Measurements from ENCODE around the gene NUDC.

Gene NUDC

GRCh38 chr1:26941311-26941710 is 19.8 kb downstream of the NUDC start (continued):
- TF ChIP-seq ZFP3 (CRISPR knock-in tag; IDR thresholded peaks at IDR 0.05) (no peak), ZNF8 (CRISPR knock-in tag; IDR thresholded peaks at IDR 0.05) (no peak), CSDC2 (CRISPR knock-in tag; IDR thresholded peaks at IDR 0.05) (no peak), CREB5 (CRISPR knock-in tag; IDR thresholded peaks at IDR 0.05; ENCODE audit: low read depth) (no peak), ISL1 (CRISPR knock-in tag; IDR thresholded peaks at IDR 0.05) (no peak), PPARA (CRISPR knock-in tag; IDR thresholded peaks at IDR 0.05; ENCODE audit: borderline replicate concordance) (no peak), GLIS3 (CRISPR knock-in tag; IDR thresholded peaks at IDR 0.05) (no peak)

- ATAC-seq: no peak
- TF ChIP-seq TOX (CRISPR knock-in tag; IDR thresholded peaks at IDR 0.05; ENCODE audit: borderline replicate concordance) (no peak), POU6F1 (CRISPR knock-in tag; IDR thresholded peaks at IDR 0.05; ENCODE audit: borderline replicate concordance, low read depth) (no peak), ZFP3 (CRISPR knock-in tag; IDR thresholded peaks at IDR 0.05) (no peak), ISL1 (CRISPR knock-in tag; IDR thresholded peaks at IDR 0.05) (no peak), PPARA (CRISPR knock-in tag; IDR thresholded peaks at IDR 0.05; ENCODE audit: borderline replicate concordance) (no peak), ESRRG (CRISPR knock-in tag; IDR thresholded peaks at IDR 0.05) (no peak), ZFP30 (CRISPR knock-in tag; IDR thresholded peaks at IDR 0.05) (no peak), CSRNP3 (CRISPR knock-in tag; IDR thresholded peaks at IDR 0.05) (no peak), OSR1 (CRISPR knock-in tag; IDR thresholded peaks at IDR 0.05) (no peak), ZC3H10 (CRISPR knock-in tag; IDR thresholded peaks at IDR 0.05) (no peak), ZNF565 (CRISPR knock-in tag; conservative IDR thresholded peaks at IDR 0.05; ENCODE audit: low read depth) (no peak), CSDC2 (CRISPR knock-in tag; IDR thresholded peaks at IDR 0.05) (no peak), CREB5 (CRISPR knock-in tag; IDR thresholded peaks at IDR 0.05; ENCODE audit: low read depth) (no peak)
These were observed 21.1 kb downstream of the NUDC start for GRCh38 chr1:26942656-26943055.

DNA sequence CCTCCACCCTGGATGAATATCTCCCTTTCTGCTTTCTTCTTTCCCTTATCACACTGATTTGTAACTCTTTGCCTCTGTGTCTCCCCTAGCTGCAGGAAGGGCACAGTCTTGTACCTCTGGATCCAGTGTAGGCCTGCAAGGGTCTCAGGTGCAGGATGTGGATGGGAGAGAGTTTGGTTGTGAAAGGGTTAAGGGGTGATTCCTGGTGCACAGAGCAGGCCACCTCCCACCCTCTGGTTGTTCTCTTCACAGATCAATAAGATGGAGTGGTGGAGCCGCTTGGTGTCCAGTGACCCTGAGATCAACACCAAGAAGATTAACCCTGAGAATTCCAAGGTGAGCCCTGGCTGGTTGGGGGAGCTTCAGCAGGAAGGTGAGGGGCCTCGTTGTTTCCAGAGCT is 23.6 kb downstream of the NUDC start:
- ATAC-seq: no peak
- no peak for TF ChIP-seq CREB5 (CRISPR knock-in tag; IDR thresholded peaks at IDR 0.05; ENCODE audit: low read depth)
- TF ChIP-seq POU6F1 (CRISPR knock-in tag; IDR thresholded peaks at IDR 0.05; ENCODE audit: borderline replicate concordance, low read depth): no peak
- no peak for TF ChIP-seq ZNF565 (CRISPR knock-in tag; conservative IDR thresholded peaks at IDR 0.05; ENCODE audit: low read depth)
- no peak for TF ChIP-seq GLIS3 (CRISPR knock-in tag; IDR thresholded peaks at IDR 0.05)
- TF ChIP-seq ARNTL (CRISPR knock-in tag; IDR thresholded peaks at IDR 0.05; ENCODE audit: borderline replicate concordance, low read depth): no peak
- TF ChIP-seq CSRNP3 (CRISPR knock-in tag; IDR thresholded peaks at IDR 0.05): no peak
- TF ChIP-seq RARB (CRISPR knock-in tag; IDR thresholded peaks at IDR 0.05): no peak
- no peak for TF ChIP-seq PATZ1 (CRISPR knock-in tag; IDR thresholded peaks at IDR 0.05; ENCODE audit: borderline replicate concordance)
- TF ChIP-seq OSR1 (CRISPR knock-in tag; IDR thresholded peaks at IDR 0.05): no peak
- TF ChIP-seq TCF4 (CRISPR knock-in tag; IDR thresholded peaks at IDR 0.05; ENCODE audit: borderline replicate concordance): no peak
- no peak for TF ChIP-seq SNAI2 (CRISPR knock-in tag; IDR thresholded peaks at IDR 0.05)
- TF ChIP-seq ZNF8 (CRISPR knock-in tag; IDR thresholded peaks at IDR 0.05): no peak
- TF ChIP-seq TSHZ2 (CRISPR knock-in tag; IDR thresholded peaks at IDR 0.05): no peak
- no peak for TF ChIP-seq TOX (CRISPR knock-in tag; IDR thresholded peaks at IDR 0.05; ENCODE audit: borderline replicate concordance)
- no peak for TF ChIP-seq ZC3H10 (CRISPR knock-in tag; IDR thresholded peaks at IDR 0.05)
- TF ChIP-seq PPARA (CRISPR knock-in tag; IDR thresholded peaks at IDR 0.05; ENCODE audit: borderline replicate concordance): no peak

All from SK-N-SH treated with all-trans-retinoic acid at 6 μM for 48 hours (cell line).